Cortex of kidney (tissue), 1 donor: ENCODE data around the gene MMP1.

Source experiments
- DNase-seq: peaks from one replicate; lab custom pipeline; 2025; lab: John Stamatoyannopoulos, UW

Gene MMP1

GRCh38 chr11:102798012-102798746 lies at the start of gene MMP1:
TSS of gene MMP1 (minus strand) at chr11:102798160. CDS start at chr11:102798092, 68 bp downstream.
- no peak for DNase-seq

- no peak for DNase-seq
These were observed 48.3 kb upstream of the MMP1 start for GRCh38 chr11:102846292-102846691.

DNA sequence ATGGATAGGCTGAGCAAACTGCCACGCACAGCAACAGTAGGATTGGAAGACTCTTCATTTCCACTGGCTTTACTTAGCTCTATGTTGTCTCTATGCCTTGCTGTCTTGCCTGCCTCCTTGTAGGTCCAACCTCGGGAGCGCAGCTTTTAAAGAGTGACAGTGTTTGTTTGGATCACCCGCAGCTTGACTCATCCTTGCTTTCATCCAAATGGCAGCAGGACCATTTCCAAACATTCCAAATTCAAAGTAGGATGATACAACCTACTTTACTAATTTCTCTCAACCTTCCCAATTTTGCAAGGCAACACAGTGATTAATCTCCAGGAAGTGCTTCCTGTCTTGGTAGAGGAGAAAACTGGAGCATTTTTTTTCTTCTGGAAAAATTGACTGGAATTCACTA lies 45.5 kb upstream of the MMP1 start, which contains the start of gene MMP3:
TSS of gene MMP3 (minus strand) at position 121 of the 400 bp plus-strand sequence. CDS start at position 58, 63 bp downstream.
- DNase-seq = no peak

DNA sequence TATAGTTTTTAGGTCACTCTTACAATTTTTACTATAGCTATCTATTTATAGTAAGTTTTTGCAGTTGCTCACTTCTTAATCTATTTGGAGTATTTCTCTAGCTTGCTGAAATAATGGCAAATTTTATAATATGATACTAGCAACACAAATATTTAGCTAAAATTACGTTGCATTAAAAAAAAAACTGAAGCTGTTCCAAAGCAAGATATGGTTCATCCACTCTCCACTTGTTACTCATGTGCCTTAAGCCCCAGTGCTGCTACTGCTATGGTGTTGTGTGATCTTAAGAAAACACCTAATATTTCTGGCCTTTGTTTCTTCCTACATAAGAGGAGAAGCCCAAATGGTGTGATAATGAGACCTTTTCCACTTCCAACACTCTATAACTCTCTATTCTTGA lies 45.0 kb upstream of the MMP1 start:
- no peak for DNase-seq

- DNase-seq = no peak
These were observed 42.1 kb upstream of the MMP1 start for GRCh38 chr11:102840018-102840417.

GRCh38 chr11:102837646-102838045 lies 39.7 kb upstream of the MMP1 start:
- DNase-seq = no peak

DNA sequence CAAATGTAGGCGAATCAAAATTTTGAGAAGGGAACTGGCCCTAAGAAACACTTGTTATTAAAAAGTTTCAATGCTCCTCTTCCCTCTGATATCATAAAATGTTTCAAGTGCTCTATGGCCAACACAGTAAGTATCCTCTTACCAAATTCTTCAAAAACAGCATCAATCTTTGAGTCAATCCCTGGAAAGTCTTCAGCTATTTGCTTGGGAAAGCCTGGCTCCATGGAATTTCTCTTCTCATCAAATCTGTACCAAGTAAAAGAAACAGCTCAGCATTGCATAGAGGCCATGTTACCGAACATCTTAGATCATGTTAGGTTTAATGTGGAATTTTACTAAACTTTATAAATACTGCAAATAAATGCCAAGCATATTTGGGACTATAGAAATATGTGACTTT lies 39.2 kb upstream of the MMP1 start:
- no peak for DNase-seq

GRCh38 chr11:102836290-102836875 lies 38.4 kb upstream of the MMP1 start:
- no peak for DNase-seq

GRCh38 chr11:102833731-102834130 lies 35.8 kb upstream of the MMP1 start:
- DNase-seq = no peak

- no peak for DNase-seq
These were observed 34.7 kb upstream of the MMP1 start for GRCh38 chr11:102832612-102833011.

DNA sequence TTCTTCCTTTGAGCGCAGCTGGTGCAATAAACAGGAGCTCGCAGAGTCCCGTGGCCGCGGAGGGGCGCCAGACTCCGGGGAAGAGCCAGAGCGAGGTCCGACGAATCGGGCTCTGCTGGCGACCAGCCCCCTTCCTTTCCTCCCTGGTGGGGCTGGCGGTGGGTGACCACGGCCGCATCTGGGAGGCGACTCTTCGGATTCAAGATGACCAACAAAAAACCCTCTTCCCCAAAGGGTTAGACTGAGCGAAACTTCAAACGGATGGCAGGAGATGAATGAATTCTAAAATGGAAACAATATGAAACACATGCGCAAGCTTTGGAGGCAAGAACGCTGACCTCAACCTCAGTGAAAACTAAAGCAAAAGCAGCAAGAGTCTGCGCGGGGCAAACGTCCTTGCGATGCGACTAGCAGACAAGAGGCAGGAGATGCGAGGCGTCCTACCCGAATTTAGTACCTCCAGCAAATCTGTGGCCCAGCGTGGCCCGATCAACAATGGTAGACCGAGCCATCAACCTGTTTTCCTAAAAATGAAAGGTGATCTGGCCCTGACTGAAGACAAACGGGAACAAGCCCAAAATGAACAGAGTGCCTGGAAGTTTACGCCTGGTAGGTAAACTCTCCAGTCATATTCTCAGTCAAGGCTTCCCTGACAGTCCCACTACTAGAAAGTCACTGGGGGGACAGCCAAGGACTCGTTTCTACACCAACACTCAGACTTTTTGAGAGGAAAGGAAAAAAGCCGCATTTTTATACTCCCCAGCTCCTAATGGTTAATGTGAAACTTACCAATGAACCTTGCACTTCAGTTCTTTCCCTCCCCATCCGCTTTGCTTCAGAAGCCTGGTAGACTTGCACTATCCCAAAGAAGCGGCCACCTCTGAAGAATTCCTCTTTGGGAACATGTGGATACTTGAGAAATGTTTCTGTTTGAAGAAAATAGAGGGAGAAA lies 33.8 kb upstream of the MMP1 start:
- DNase-seq = no peak

GRCh38 chr11:102831128-102831488 lies 33.1 kb upstream of the MMP1 start:
- DNase-seq = no peak

DNA sequence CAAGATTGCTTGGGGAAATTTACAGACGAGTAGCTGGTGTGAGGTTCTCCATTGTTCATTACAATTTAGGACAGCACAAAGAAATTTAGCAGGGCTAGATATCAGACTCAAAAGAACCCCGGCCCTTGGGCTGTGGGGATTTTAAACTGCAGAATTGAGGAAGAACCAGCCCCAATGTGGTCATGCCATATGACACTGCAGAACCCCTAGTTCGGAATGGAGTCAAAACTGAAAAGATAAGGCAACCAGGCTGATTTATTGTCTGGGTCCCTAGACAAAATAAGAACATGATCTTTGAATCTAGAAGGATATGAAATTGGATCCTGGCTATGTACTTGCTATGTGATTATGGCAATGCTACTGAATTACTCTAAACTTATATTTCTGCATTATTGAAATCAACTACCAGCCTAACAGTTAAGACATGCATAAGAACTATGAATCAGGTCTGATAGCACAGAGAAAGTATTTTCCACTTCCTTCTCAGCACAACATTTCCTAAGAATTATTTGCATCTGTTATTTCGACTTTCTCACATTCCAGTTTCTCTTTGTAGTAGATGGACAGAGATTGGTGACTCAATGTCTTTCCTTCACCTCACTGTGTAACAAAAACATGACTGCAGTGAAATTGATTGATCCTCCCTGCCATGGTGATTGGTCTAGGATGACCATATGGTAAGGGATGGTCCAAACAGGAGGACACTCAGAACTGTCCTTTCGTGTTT lies 32.2 kb upstream of the MMP1 start:
- DNase-seq = no peak

GRCh38 chr11:102829316-102830000 lies 31.5 kb upstream of the MMP1 start:
- DNase-seq = no peak

DNA sequence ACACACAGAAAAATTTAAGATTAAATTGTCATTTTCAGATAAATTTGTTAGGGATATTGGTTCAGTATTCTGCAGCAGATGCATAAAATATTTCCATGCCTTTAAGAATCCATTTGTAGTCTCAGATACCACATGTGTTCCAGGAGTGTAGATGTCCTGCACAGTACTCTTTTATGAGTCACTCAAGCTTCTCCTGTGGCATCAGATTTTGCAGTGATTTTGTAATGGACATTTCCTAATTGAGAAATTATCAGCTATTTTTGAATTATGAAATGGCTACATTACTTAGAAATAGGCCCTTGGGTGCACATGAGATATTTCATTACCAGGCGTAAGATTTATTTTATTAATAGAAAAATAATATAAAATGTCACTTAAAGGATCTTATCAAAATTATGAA lies 26.6 kb upstream of the MMP1 start:
- DNase-seq = no peak

DNA sequence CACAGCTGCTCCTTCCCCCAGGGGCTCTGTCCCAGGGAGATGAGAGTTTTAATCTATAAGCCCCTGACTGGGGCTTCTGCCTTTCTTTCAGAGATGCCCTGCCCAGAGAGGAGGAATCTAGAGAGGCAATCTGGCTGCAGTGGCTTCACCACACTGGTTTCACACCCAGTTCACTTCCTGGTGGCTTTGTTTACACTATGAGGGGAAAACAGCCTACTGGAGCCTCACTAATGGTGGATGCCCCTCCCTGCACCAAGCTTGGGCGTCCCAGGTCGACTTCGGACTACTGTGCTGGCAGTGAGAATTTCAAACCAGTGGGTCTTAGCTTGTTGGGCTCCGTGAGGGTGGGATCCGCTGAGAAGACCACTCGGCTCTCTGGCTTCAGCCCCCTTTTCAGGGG lies 21.5 kb upstream of the MMP1 start:
- no peak for DNase-seq

DNA sequence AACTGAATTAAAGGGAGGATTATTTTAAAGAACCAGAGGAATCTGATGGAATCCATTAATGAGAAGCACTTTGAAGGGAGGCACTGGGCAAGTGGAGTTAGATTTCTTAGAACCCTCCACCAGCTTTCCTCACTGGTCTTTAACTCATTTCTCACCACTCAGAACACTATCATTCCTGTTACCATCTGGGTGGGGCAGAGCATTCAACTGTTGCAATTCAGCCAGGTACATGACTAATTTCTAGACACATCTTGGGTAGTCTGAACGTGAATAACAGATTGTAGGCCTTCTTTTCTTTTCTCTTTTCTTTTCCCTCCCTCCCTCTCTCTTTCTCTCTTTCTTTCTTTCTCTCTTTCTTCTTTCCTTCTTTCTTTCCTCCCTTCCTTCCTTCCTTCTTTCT lies 15.5 kb upstream of the MMP1 start:
- no peak for DNase-seq

DNA sequence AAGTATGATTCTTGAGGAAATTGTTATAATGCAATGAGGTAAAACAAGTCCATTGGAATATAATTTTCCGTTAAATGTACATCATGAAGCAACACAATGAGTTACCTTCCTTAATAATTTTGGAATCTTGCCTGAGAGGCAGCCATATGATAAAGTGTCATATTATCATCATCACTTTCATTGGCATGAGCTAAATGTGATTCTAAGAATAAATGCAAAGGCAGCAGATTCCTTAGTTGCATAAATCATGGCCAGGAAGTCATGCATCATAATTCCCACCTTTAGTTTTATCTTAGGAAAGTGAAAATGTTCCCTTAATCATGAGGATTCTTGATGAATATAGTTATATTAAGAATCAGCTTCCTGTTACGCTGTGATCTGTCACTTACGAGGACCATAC lies 14.2 kb upstream of the MMP1 start:
- DNase-seq = no peak

DNA sequence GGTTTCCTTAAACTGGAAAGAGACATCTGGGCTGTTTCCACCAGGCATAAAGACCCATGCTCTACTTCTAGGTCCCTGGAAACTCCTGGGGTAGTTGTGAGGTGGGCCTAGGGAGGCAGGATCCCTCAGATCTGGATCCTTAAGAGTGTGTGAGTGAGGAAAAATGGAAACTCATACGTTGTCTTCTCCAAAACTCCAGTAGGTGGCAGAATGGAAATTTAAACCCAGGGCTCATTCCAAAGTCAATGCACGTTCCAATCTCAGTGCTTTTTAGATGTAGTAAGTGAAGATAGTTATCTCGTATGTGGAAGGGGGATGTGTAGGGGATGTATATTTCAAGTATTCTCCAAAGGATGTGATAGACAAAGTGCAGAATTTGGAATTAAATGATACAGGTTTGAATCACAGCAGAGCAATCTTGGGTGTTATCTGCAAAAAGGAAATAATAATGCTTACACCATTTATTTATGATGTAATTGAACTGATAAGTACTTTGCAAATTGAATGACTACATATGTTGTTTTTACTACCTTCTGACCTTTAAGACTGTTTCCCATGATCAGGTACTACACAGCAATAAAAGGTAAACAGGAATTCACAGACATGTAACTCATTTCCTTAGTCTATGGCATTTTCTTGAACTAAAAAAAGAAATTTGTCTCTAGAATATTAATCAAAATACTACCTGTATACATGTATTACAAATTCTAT lies 13.1 kb upstream of the MMP1 start:
- no peak for DNase-seq

DNA sequence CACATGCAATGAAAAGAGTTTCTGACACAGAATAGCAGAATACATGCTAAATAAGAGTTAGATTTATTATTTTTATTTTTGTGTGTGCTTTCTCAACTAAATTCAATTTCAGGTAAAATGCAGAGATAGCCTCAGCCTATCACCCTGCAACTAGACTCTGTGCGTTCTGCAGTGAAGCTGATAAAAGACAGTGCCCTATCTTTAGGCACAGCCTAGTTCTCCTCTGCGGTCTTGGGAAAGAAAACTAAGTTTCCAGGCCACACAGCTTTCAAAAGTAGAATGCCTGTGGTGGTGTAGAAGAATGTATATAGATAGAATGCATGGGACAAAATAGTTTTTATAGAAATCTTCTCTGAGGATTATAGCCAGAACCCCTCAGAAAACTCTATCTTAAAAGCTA lies 12.0 kb upstream of the MMP1 start:
- DNase-seq = no peak

DNA sequence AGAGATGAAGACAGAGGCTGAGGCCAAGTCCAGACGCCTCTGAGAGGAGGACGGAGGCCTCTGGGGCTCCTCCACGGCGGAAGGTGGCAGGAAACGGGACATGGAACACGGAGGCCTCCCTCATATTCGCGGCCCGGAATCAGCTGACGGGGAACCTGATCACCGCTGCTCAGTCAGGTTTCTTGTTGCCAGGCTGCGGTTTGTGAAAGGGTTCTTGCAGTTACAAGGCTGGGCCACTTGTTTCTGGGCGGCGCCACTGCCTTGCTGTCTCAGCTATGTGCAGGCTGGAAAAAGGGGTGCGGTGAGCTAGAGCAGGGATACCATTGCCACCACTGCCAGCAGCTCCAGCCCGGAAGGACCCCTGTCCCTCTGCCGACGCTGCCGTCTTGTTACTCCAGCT lies 10.0 kb upstream of the MMP1 start:
- DNase-seq = no peak
